Endothelial cell of umbilical vein (primary cell): ENCODE results near the gene IMPACT. TPM values are rescaled to one million over a fixed set of nuclear protein-coding genes. Genes with fewer than 3 reads are reported as not detected.

Experiments
- BruUV-seq: library from RNA; stranded (reverse); fragments of 400-500 nt; replicated peaks from 2 replicates; lab custom pipeline; 2021; lab: Mats Ljungman, UMichigan
- CTCF ChIA-PET: fragments of 300-600, 350-600 bp; sonication (Branson Sonifier 250); formaldehyde crosslinking; loops from one replicate; lab custom pipeline; 2021; ENCODE audit warnings: antibody characterized with exemption, inconsistent platforms; lab: Charles Lee
- POLR2A ChIA-PET: fragments of 300-600, 350-600 bp; sonication (Branson Sonifier 250); formaldehyde crosslinking; loops from one replicate; lab custom pipeline; 2021; ENCODE audit warnings: antibody characterized with exemption, inconsistent platforms; lab: Charles Lee
- DNase-seq: peaks from one replicate; pipeline ENCODE4 v3.0.0-alpha.2; 2011; ENCODE audit warnings: low read depth, low spot score
- FAIRE-seq: peaks from 2 replicates; lab custom pipeline; 2011; peaks lifted over from hg19 to GRCh38; lab: Jason Lieb, UNC
- H2AFZ ChIP-seq: 2 replicates; pipeline ENCODE4 v1.6.0; 2012; ENCODE audit warnings: low read depth, low read length, control low read depth, inconsistent platforms
- H3K27ac ChIP-seq: 2 replicates; pipeline ENCODE4 v1.5.1; 2011; ENCODE audit warnings: low read depth, mild to moderate bottlenecking, control low read depth, low read length, moderate library complexity; ENCODE audit not compliant: insufficient read depth
- H3K27me3 ChIP-seq, 2 experiments: 2 replicates each; pipeline versions ENCODE4 v1.6.0 to v1.6.1; 2011; ENCODE audit warnings: low read length in 2 of 2, mixed read lengths in 1 of 2; ENCODE audit not compliant: control insufficient read depth in 2 of 2, insufficient read depth in 2 of 2
- H3K36me3 ChIP-seq, 2 experiments: 2 replicates in 1 of 2; 3 replicates in 1 of 2; pipeline ENCODE4 v1.5.1; 2011; ENCODE audit warnings: low read length in 2 of 2, mild to moderate bottlenecking in 1 of 2, moderate library complexity in 1 of 2; ENCODE audit not compliant: control insufficient read depth in 2 of 2, insufficient read depth in 2 of 2; ENCODE audit errors: extremely low read depth in 1 of 2
- H3K4me1 ChIP-seq: 3 replicates; pipeline ENCODE4 v1.5.1; 2011; ENCODE audit warnings: mild to moderate bottlenecking, low read length; ENCODE audit not compliant: control insufficient read depth, insufficient read depth; ENCODE audit errors: extremely low read depth
- H3K4me2 ChIP-seq: 2 replicates; pipeline ENCODE4 v1.6.1; 2011; ENCODE audit warnings: low read length, control low read depth, mixed read lengths; ENCODE audit not compliant: insufficient read depth
- H3K4me3 ChIP-seq, 3 experiments: fragments of 200-600 bp in 1 of 3; sonication (generic), shearing (Covaris generic) in 1 of 3; replicated peaks in 1 of 3; 2 replicates each; pipeline ENCODE4 v1.5.1; 2011 to 2016; ENCODE audit warnings: control low read depth in 3 of 3, low read length in 3 of 3, mild to moderate bottlenecking in 2 of 3, inconsistent platforms in 1 of 3, low read depth in 1 of 3, moderate library complexity in 1 of 3; ENCODE audit not compliant: insufficient read depth in 1 of 3
- H3K79me2 ChIP-seq: 2 replicates; pipeline ENCODE4 v1.6.0; 2012; ENCODE audit warnings: low read length, inconsistent platforms; ENCODE audit not compliant: control insufficient read depth, insufficient read depth
- H3K9ac ChIP-seq: replicated peaks from 2 replicates; pipeline ENCODE3; 2011; ENCODE audit warnings: low read length, control low read depth; ENCODE audit not compliant: insufficient read depth; ENCODE audit errors: extremely low read depth
- H3K9me1 ChIP-seq: replicated peaks from 3 replicates; pipeline ENCODE4 v1.6.0; 2011; ENCODE audit warnings: mild to moderate bottlenecking, low read length; ENCODE audit not compliant: control insufficient read depth, insufficient read depth; ENCODE audit errors: extremely low read depth
- H3K9me3 ChIP-seq: replicated peaks from 2 replicates; pipeline ENCODE4 v1.5.1; 2012; ENCODE audit warnings: low read length, inconsistent platforms; ENCODE audit not compliant: control insufficient read depth, insufficient read depth
- H4K20me1 ChIP-seq: replicated peaks from 2 replicates; pipeline ENCODE3; 2011; ENCODE audit warnings: mild to moderate bottlenecking, low read length; ENCODE audit not compliant: control insufficient read depth, insufficient read depth; ENCODE audit errors: extremely low read depth
- EZH2 ChIP-seq: IDR thresholded peaks from 2 replicates; pipeline ENCODE4 v1.6.1; 2012; ENCODE audit warnings: borderline replicate concordance, low read depth, mild to moderate bottlenecking, moderate library complexity, low read length, inconsistent platforms; ENCODE audit not compliant: severe bottlenecking
- FOS ChIP-seq: IDR thresholded peaks from 2 replicates; pipeline ENCODE4 v1.6.1; 2011; ENCODE audit warnings: mild to moderate bottlenecking, low read length, moderate library complexity, borderline replicate concordance; ENCODE audit not compliant: insufficient read depth
- GATA2 ChIP-seq: IDR thresholded peaks from 2 replicates; pipeline ENCODE4 v1.7.0; 2011; ENCODE audit warnings: low read depth, mild to moderate bottlenecking, moderate library complexity, mixed read lengths, low read length; ENCODE audit not compliant: insufficient read length, insufficient read depth
- JUN ChIP-seq: IDR thresholded peaks from 2 replicates; pipeline ENCODE4 v1.6.1; 2011; ENCODE audit warnings: borderline replicate concordance, low read depth; ENCODE audit not compliant: insufficient read length, insufficient read depth
- MYC ChIP-seq: IDR thresholded peaks from one replicate; pipeline ENCODE4 v1.6.1; 2011; ENCODE audit warnings: mild to moderate bottlenecking, low read depth, low read length
- POLR2A ChIP-seq: IDR thresholded peaks from 2 replicates; pipeline ENCODE4 v1.6.1; 2012; ENCODE audit warnings: low read depth, mild to moderate bottlenecking, control low read depth, low read length
- POLR2AphosphoS5 ChIP-seq: IDR thresholded peaks from 2 replicates; pipeline ENCODE4 v1.6.1; 2012; ENCODE audit warnings: low read depth, mild to moderate bottlenecking, control low read depth, low read length, moderate library complexity; ENCODE audit not compliant: insufficient read depth
- dilution Hi-C: fragments of 300-500 bp; cut with MboI; formaldehyde crosslinking; loops from one replicate; pipeline ENCODE4 v1.15.0; 2019; ENCODE audit warnings: low sequenced_read_pairs; ENCODE audit not compliant: extremely low pct_ligation_motif_present
- intact Hi-C: fragments of 100-400 bp; cut with micrococcal nuclease; formaldehyde crosslinking; loops from one replicate; pipeline ENCODE4 v1.10.0; 2022
- polyA plus RNA-seq, 4 experiments: library from polyadenylated mRNA; depleted of rRNA in 3 of 4; stranded (reverse) in 3 of 4; unstranded in 1 of 4; fragments of >200 nt; gene quantifications; 2 replicates each; pipeline versions ENCODE4 v1.2.1 to v1.2.3, GENCODE V29; 2011 to 2012; ENCODE audit warnings: missing spikeins in 1 of 4
- total RNA-seq: library from RNA; stranded (reverse); gene quantifications from 2 replicates; pipeline ENCODE4 v1.2.3, GENCODE V29; 2021
- TF ChIP-seq, protein P1 (sequence below), 2 donors: IDR thresholded peaks; 1 replicate in 1 of 2; 2 replicates in 1 of 2; pipeline ENCODE4 v1.5.1; 2011; ENCODE audit warnings: low read length in 2 of 2, mild to moderate bottlenecking in 2 of 2, moderate library complexity in 2 of 2, control low read depth in 1 of 2, inconsistent platforms in 1 of 2, low read depth in 1 of 2; ENCODE audit not compliant: insufficient read depth in 1 of 2; ENCODE audit errors: extremely low read depth in 1 of 2
- TF ChIP-seq, protein P2 (sequence below): IDR thresholded peaks from 2 replicates; pipeline ENCODE4 v1.6.1; 2011; ENCODE audit not compliant: insufficient read depth, insufficient read length

IMPACT gene
- total and polyA plus RNA-seq, 2 donors (not counting 3 experiments of a cell fraction or from before 2014, with no cell fraction given), result 15.4 to 28.6 TPM

- DNase-seq (no peak), FAIRE-seq (no peak)
- Histone ChIP-seq H3K4me1 (no peaks in the 10 kb centered on the region), H3K36me3 (peaks cover 2% of the 10 kb centered on the region in 2 experiments), H3K27me3 (no peaks in the 10 kb centered on the region), H2AFZ (no peak overlapping the region), H3K9ac (no peak overlapping the region), H3K4me3 (no peak overlapping the region), H4K20me1 (no peaks in the 10 kb centered on the region), H3K27ac (no peak overlapping the region), H3K9me3 (no peaks in the 10 kb centered on the region), H3K4me2 (no peak overlapping the region), H3K79me2 (no peaks in the 10 kb centered on the region), H3K9me1 (peaks cover 3% of the 10 kb centered on the region)
- intact Hi-C loops (no loop called here), dilution Hi-C loops (no loop called here)
- CTCF ChIA-PET, result no interaction called here
- POLR2A ChIA-PET, result no interaction called here
- no TSS peak for BruUV-seq
- TF ChIP-seq JUN, result no peak
- TF ChIP-seq EZH2, result no peak
- TF ChIP-seq MYC, result no peak
- no peak for TF ChIP-seq GATA2
- no peak for TF ChIP-seq FOS
- no peak for TF ChIP-seq POLR2AphosphoS5
- TF ChIP-seq, protein P1, sequence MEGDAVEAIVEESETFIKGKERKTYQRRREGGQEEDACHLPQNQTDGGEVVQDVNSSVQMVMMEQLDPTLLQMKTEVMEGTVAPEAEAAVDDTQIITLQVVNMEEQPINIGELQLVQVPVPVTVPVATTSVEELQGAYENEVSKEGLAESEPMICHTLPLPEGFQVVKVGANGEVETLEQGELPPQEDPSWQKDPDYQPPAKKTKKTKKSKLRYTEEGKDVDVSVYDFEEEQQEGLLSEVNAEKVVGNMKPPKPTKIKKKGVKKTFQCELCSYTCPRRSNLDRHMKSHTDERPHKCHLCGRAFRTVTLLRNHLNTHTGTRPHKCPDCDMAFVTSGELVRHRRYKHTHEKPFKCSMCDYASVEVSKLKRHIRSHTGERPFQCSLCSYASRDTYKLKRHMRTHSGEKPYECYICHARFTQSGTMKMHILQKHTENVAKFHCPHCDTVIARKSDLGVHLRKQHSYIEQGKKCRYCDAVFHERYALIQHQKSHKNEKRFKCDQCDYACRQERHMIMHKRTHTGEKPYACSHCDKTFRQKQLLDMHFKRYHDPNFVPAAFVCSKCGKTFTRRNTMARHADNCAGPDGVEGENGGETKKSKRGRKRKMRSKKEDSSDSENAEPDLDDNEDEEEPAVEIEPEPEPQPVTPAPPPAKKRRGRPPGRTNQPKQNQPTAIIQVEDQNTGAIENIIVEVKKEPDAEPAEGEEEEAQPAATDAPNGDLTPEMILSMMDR (IDR thresholded peaks at IDR 0.05; ENCODE audit: extremely low read depth in 1 of 2, insufficient read depth in 1 of 2, low read depth in 1 of 2, low read length in 2 of 2), result no peak
- TF ChIP-seq, protein P2, sequence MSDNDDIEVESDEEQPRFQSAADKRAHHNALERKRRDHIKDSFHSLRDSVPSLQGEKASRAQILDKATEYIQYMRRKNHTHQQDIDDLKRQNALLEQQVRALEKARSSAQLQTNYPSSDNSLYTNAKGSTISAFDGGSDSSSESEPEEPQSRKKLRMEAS, result no peak
- TF ChIP-seq POLR2A, result no peak
These were observed 30.1 kb downstream of the IMPACT start for GRCh38 chr18:24456549-24456948.
